Loucy (cell line): ENCODE measurements around the gene ARRB1.
"Not testable (repeated sequence)": the region's sequence is repeated elsewhere in the genome, so short reads cannot be mapped to it uniquely, and the experiment has no call there.

Source experiments
- H2AFZ ChIP-seq: fragments of 200-600 bp; sonication (generic); 2 replicates; pipeline ENCODE4 v1.6.0; 2016; ENCODE audit warnings: antibody characterized with exemption, mild to moderate bottlenecking, low read length, moderate library complexity
- H3F3A ChIP-seq: fragments of 200-600 bp; 2 replicates; pipeline ENCODE4 v1.6.0; 2016; ENCODE audit warnings: antibody characterized with exemption, low read depth, mild to moderate bottlenecking
- H3K27me3 ChIP-seq: fragments of 200-600 bp; sonication (generic); 2 replicates; pipeline ENCODE4 v1.6.1; 2014; ENCODE audit warnings: low read length, mild to moderate bottlenecking; ENCODE audit not compliant: insufficient read depth, poor library complexity, severe bottlenecking
- H3K36me3 ChIP-seq: fragments of 200-600 bp; sonication (generic); 2 replicates; pipeline ENCODE4 v1.6.1; 2016; ENCODE audit warnings: low read length; ENCODE audit not compliant: insufficient read depth
- H3K4me1 ChIP-seq: fragments of 200-600 bp; sonication (generic); 2 replicates; pipeline ENCODE4 v1.5.1; 2014; ENCODE audit warnings: low read length, mild to moderate bottlenecking; ENCODE audit not compliant: insufficient read depth, poor library complexity, severe bottlenecking
- H3K4me2 ChIP-seq: fragments of 200-600 bp; sonication (generic); 2 replicates; pipeline ENCODE4 v1.6.0; 2014; ENCODE audit warnings: antibody characterized with exemption, low read length, low read depth, mild to moderate bottlenecking; ENCODE audit not compliant: poor library complexity, severe bottlenecking
- H3K4me3 ChIP-seq: fragments of 200-600 bp; sonication (generic); 2 replicates; pipeline ENCODE4 v1.5.1; 2014; ENCODE audit warnings: low read length, mild to moderate bottlenecking, mixed read lengths; ENCODE audit not compliant: poor library complexity, severe bottlenecking
- H3K79me2 ChIP-seq: fragments of 200-600 bp; sonication (generic); 2 replicates; pipeline ENCODE4 v1.6.1; 2014; ENCODE audit warnings: low read length; ENCODE audit not compliant: insufficient read depth
- H3K9ac ChIP-seq: fragments of 200-600 bp; sonication (generic); 2 replicates; pipeline ENCODE4 v1.6.0; 2014; ENCODE audit warnings: mild to moderate bottlenecking, low read depth, low read length, moderate library complexity; ENCODE audit not compliant: poor library complexity, severe bottlenecking
- H3K9me2 ChIP-seq: fragments of 200-600 bp; sonication (generic); replicated peaks from 2 replicates; pipeline ENCODE4 v1.6.1; 2016; ENCODE audit warnings: low read depth, low read length, mixed read lengths
- H3K9me3 ChIP-seq: fragments of 200-600 bp; sonication (generic); 2 replicates; pipeline ENCODE4 v1.6.1; 2014; ENCODE audit warnings: mild to moderate bottlenecking, antibody characterized with exemption, low read length, low read depth; ENCODE audit not compliant: insufficient read depth
- H4K20me1 ChIP-seq: fragments of 200-600 bp; sonication (generic); 2 replicates; pipeline ENCODE4 v1.6.0; 2014; ENCODE audit warnings: antibody characterized with exemption, low read length, mild to moderate bottlenecking; ENCODE audit not compliant: insufficient read depth, poor library complexity, severe bottlenecking
- EZH2phosphoT487 ChIP-seq: fragments of 200-600 bp; IDR thresholded peaks from 2 replicates; pipeline ENCODE4 v1.6.1; 2018; ENCODE audit warnings: antibody characterized with exemption, mild to moderate bottlenecking, moderate library complexity, borderline replicate concordance
- TF ChIP-seq, protein P1 (sequence below): fragments of 200-600 bp; sonication (generic); conservative IDR thresholded peaks from 2 replicates; pipeline ENCODE4 v1.5.1; 2014; ENCODE audit warnings: mild to moderate bottlenecking, antibody characterized with exemption, low read length

ARRB1 gene

DNA sequence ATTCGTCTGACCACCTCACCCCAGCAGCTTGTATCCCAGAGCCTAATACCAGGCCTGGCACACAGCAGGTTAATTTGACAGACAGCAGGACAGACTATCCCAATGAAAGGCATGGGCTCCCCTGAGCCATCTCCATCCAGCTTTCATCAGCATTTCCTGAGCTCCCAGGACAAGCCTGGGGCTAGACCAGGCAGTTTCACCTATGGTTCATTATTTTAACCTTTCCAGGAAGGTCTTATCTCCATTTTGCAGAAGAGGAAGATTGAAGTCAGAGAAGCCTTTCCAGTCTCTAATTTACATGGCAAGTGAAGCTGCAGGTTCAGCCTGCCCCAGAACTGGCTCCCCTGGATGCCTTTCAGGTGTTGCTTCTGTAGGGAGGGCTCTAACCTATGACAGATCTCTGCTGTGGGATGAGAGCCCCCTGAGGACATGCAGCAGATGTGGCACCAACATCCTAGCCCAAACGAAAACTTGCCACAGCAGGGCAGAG is 17.0 kb downstream of the ARRB1 start:
- peaks cover 71% of the 10 kb centered on the region for H3K4me1 ChIP-seq
- H3K9me3 ChIP-seq = no peaks in the 10 kb centered on the region
- no peak overlapping the region for H3K4me3 ChIP-seq
- no peaks in the 10 kb centered on the region for H3F3A ChIP-seq
- no peak overlapping the region for H3K4me2 ChIP-seq
- H2AFZ ChIP-seq = no peak overlapping the region
- H3K36me3 ChIP-seq = peaks cover 6% of the 10 kb centered on the region; the same call in 1 of the 2 replicates
- H3K79me2 ChIP-seq = peaks cover 99% of the 10 kb centered on the region
- peak overlapping the region; percentile 26 for H3K9ac ChIP-seq
- H3K9me2 ChIP-seq = no peaks in the 10 kb centered on the region
- peaks cover 16% of the 10 kb centered on the region for H4K20me1 ChIP-seq
- TF ChIP-seq, protein P1, sequence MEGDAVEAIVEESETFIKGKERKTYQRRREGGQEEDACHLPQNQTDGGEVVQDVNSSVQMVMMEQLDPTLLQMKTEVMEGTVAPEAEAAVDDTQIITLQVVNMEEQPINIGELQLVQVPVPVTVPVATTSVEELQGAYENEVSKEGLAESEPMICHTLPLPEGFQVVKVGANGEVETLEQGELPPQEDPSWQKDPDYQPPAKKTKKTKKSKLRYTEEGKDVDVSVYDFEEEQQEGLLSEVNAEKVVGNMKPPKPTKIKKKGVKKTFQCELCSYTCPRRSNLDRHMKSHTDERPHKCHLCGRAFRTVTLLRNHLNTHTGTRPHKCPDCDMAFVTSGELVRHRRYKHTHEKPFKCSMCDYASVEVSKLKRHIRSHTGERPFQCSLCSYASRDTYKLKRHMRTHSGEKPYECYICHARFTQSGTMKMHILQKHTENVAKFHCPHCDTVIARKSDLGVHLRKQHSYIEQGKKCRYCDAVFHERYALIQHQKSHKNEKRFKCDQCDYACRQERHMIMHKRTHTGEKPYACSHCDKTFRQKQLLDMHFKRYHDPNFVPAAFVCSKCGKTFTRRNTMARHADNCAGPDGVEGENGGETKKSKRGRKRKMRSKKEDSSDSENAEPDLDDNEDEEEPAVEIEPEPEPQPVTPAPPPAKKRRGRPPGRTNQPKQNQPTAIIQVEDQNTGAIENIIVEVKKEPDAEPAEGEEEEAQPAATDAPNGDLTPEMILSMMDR = no peak
- TF ChIP-seq EZH2phosphoT487 = no peak
- no peaks in the 10 kb centered on the region for H3K27me3 ChIP-seq

DNA sequence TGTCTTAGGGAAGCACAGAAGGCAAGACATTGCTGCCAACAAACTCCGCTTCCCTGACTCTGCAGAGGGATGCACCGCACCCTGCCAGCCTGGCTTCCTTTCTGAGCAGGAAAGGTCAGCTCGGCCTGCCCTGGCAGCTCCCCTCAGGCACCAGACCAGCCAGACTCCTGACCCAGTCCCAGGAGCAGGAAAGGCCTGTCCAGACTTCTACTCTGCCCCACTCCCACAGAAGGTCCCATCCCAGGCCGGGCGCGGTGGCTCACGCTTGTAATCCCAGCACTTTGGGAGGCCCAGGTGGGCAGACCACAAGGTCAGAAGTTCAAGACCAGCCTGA is 17.7 kb downstream of the ARRB1 start:
- no peak overlapping the region for H2AFZ ChIP-seq
- no peak overlapping the region for H3K4me2 ChIP-seq
- no peak overlapping the region for H3K4me3 ChIP-seq
- H3K9ac ChIP-seq = no peak overlapping the region
- H3F3A ChIP-seq = 0 out of 2 replicates have a peak, but pooled peaks cover 3% of the 10 kb centered on the region
- H3K9me2 ChIP-seq = no peaks in the 10 kb centered on the region
- H3K4me1 ChIP-seq = peaks cover 69% of the 10 kb centered on the region
- peaks cover 6% of the 10 kb centered on the region; the same call in 1 of the 2 replicates for H3K36me3 ChIP-seq
- no peaks in the 10 kb centered on the region for H3K27me3 ChIP-seq
- no peaks in the 10 kb centered on the region for H3K9me3 ChIP-seq
- no peak for TF ChIP-seq EZH2phosphoT487
- TF ChIP-seq, protein P1 = no peak
- H3K79me2 ChIP-seq = peaks cover 95% of the 10 kb centered on the region
- H4K20me1 ChIP-seq = peaks cover 16% of the 10 kb centered on the region

DNA sequence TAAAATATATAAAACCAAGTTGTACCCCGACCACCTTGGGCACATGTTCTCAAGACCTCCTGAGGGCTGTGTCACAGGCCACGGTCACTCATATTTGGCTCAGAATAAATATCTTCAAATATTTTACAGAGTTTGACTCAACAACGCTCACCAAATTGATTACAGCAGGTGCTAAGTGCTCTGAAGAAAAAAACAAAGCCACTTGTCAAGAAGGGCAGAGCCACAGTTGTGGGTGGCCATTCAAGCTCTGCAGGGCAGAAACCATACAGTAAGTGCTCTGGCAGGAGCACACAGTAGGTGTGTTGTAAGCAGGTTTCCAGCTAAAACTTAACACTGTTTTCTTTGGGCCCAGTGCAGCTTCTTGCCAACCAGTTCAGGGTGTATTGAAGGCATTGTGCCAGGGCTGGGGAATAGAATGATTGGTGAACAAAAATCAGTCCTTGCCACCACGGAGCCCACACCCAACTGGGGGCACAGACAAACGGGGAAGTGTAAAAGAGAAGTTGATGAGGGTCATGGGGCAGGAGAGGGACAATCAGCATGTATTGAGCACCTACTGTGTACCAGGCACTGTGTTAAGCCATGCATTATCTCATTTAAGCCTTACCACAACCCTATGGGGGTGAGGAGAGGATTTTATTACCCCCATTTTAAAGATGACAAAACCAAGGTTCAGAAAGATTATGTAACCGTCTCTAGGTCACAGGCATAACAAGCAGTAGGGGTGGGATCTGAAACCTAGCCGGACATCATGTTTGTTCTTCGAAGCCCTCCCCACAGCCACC is 18.2 kb downstream of the ARRB1 start:
- H3K4me2 ChIP-seq = peak overlapping the region; percentile 3
- peaks cover 20% of the 10 kb centered on the region for H4K20me1 ChIP-seq
- no peak overlapping the region for H2AFZ ChIP-seq
- TF ChIP-seq EZH2phosphoT487 = no peak
- TF ChIP-seq, protein P1 = no peak
- peaks cover 95% of the 10 kb centered on the region for H3K79me2 ChIP-seq
- no peaks in the 10 kb centered on the region for H3K9me3 ChIP-seq
- peaks cover 8% of the 10 kb centered on the region; the same call in 1 of the 2 replicates for H3F3A ChIP-seq
- no peaks in the 10 kb centered on the region for H3K9me2 ChIP-seq
- H3K27me3 ChIP-seq = no peaks in the 10 kb centered on the region
- peaks cover 6% of the 10 kb centered on the region; the same call in 1 of the 2 replicates for H3K36me3 ChIP-seq
- peaks cover 68% of the 10 kb centered on the region for H3K4me1 ChIP-seq
- H3K4me3 ChIP-seq = no peak overlapping the region
- no peak overlapping the region for H3K9ac ChIP-seq

GRCh38 chr11:75331761-75332160 is 19.7 kb downstream of the ARRB1 start:
- not testable (repeated sequence) for H3K9me2 ChIP-seq, H2AFZ ChIP-seq, H3K4me2 ChIP-seq, H3K27me3 ChIP-seq, H3K4me3 ChIP-seq, H3K9ac ChIP-seq, H3K36me3 ChIP-seq, H3F3A ChIP-seq, H3K9me3 ChIP-seq
- peaks cover 94% of the 10 kb centered on the region for H3K79me2 ChIP-seq
- peaks cover 24% of the 10 kb centered on the region for H4K20me1 ChIP-seq
- H3K4me1 ChIP-seq = peaks cover 58% of the 10 kb centered on the region

DNA sequence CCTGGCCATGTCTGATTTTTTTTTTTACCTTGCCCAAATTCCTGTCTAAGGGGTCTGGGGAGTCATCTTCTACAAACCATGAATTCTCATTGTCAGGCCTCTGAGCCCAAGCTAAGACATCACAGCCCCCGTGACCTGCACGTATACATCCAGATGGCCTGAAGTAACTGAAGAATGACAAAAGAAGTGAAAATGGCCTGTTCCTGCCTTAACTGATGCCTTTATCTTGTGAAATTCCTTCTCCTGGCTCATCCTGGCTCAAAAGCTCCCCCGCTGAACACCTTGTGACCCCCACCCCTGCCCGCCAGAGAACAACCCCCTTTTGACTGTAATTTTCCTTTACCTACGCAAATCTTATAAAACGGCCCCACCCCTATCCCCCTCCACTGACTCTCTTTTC is 20.2 kb downstream of the ARRB1 start:
- Histone ChIP-seq H4K20me1 (peaks cover 28% of the 10 kb centered on the region), H3K4me1 (peaks cover 54% of the 10 kb centered on the region), H3K79me2 (peaks cover 94% of the 10 kb centered on the region)
- H3K36me3 ChIP-seq, H2AFZ ChIP-seq, H3F3A ChIP-seq, H3K9me2 ChIP-seq, H3K9ac ChIP-seq, H3K4me2 ChIP-seq, H3K27me3 ChIP-seq, H3K4me3 ChIP-seq, H3K9me3 ChIP-seq: not testable (repeated sequence)
